ENCODE measurements around the gene LMNB1.

- TF ChIP-seq USF1 (IDR thresholded peaks at IDR 0.05): no peak
- TF ChIP-seq EP300 (IDR thresholded peaks at IDR 0.05; ENCODE audit: borderline replicate concordance): no peak
Observed at GRCh38 chr5:126801992-126802294, 25.0 kb downstream of the LMNB1 start.
